NT2/D1 (cell line): ENCODE measurements around the gene WBP1.

Experiments
- YY1 ChIP-seq: IDR thresholded peaks from 2 replicates; pipeline ENCODE4 v1.6.1; 2011; ENCODE audit not compliant: insufficient read length, insufficient read depth
- ZNF274 ChIP-seq: IDR thresholded peaks from 2 replicates; pipeline ENCODE4 v1.6.1; 2011; ENCODE audit warnings: mild to moderate bottlenecking, low read depth, low read length

- no peak for TF ChIP-seq YY1
- no peak for TF ChIP-seq ZNF274
Measured at GRCh38 chr2:74424995-74425406, 33.2 kb upstream of the WBP1 start.
